Hematopoietic multipotent progenitor cell treated with erythropoietin and hydrocortisone succinate and interleukin-3 and kit ligand, for 8 days (in vitro differentiated cells): ENCODE results near the gene TMEM144.

Experiments used
- DNase-seq: peaks from one replicate; pipeline ENCODE4 v3.0.0-alpha.2; 2015

Gene TMEM144

GRCh38 chr4:158209825-158210807 is at the start of gene TMEM144:
TMEM144 (plus strand) TSS chr4:158210486; CDS start chr4:158212668, 2,182 bp downstream.
- peak; percentile 89 for DNase-seq

GRCh38 chr4:158161551-158162354 is 48.5 kb upstream of the TMEM144 start:
- DNase-seq: peak; percentile 22

DNA sequence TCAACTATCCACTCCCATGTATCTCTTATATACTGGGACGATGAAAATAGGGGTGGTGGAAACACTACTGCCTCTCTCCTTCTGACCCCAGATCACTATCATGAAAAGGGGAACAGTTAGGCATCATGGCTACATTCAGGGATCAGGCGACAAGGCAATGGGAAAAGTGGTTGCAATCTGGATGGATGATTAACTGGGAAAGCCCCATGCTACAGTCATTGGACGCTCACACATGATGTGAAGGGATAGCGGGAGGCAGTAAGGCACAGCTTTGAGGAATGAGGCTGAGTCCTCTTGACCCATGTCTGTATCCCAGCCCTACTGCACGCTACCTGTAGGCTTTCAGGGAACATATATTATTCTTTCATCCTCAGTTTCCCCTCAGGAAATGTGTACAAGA is 47.7 kb upstream of the TMEM144 start:
- DNase-seq: no peak

- DNase-seq: no peak
These were observed 46.1 kb upstream of the TMEM144 start for GRCh38 chr4:158163941-158164767.

DNA sequence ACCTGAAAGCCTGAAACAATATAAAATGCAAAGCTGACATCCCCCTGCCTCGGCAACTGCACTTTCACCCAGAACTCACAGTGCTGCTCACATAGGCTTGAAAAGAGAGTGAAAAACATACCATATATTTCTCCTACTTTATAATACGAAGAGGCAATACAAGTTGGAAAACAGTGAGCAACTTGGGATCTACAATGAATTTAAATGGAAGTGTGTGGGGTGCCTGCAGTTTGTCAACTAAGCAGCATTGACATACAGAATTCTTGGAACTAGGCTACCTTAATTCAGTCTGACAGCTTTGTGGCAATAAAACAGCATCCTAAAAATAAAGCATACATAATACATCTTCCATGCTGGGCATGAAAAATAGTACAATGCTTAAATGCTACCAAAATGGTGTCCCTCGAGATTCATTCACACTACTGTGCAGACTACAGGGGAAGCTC is 45.5 kb upstream of the TMEM144 start:
- no peak for DNase-seq

DNA sequence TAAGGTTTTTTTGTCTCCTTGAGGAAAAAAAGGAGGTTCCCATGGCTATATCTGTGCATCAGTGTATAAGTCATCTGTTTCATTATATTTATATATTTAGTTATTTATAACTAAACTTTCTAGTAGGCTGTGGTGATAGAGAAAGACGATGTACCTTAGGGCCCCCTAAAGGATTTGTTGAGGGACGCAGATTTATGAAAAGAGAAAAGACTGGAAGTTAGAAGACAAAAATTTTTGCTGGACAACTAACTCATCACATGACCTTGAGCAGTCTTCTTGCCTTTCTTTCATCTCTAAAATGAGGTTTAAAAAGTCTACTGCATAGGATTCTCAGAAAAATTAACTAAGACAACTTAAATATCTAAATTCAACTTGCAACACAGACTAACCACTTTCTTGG is 43.6 kb upstream of the TMEM144 start:
- DNase-seq: no peak

GRCh38 chr4:158168606-158169005 is 41.7 kb upstream of the TMEM144 start:
- no peak for DNase-seq

DNA sequence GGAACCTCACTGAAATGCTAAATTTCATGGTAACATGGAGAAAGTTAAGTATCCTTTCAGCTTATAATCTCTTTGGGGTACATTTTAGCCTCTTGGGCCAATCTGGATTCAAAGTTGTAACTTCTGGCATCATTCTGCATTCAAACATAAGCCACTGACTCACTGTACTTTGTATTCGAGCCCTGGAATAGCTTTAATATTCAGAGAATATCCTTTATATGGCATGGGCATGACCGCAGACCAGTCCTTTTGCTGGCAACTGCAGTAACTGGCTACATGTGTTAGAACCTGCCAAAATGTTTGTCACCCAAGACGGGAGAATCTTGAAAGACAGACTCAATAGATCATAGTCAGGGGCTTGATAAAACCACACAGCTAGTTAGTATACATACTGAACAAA is 40.8 kb upstream of the TMEM144 start:
- no peak for DNase-seq

GRCh38 chr4:158169931-158170690 is 40.2 kb upstream of the TMEM144 start:
- peak; percentile 65 for DNase-seq

GRCh38 chr4:158170691-158171561 is 39.4 kb upstream of the TMEM144 start:
- peak; percentile 81 for DNase-seq

DNA sequence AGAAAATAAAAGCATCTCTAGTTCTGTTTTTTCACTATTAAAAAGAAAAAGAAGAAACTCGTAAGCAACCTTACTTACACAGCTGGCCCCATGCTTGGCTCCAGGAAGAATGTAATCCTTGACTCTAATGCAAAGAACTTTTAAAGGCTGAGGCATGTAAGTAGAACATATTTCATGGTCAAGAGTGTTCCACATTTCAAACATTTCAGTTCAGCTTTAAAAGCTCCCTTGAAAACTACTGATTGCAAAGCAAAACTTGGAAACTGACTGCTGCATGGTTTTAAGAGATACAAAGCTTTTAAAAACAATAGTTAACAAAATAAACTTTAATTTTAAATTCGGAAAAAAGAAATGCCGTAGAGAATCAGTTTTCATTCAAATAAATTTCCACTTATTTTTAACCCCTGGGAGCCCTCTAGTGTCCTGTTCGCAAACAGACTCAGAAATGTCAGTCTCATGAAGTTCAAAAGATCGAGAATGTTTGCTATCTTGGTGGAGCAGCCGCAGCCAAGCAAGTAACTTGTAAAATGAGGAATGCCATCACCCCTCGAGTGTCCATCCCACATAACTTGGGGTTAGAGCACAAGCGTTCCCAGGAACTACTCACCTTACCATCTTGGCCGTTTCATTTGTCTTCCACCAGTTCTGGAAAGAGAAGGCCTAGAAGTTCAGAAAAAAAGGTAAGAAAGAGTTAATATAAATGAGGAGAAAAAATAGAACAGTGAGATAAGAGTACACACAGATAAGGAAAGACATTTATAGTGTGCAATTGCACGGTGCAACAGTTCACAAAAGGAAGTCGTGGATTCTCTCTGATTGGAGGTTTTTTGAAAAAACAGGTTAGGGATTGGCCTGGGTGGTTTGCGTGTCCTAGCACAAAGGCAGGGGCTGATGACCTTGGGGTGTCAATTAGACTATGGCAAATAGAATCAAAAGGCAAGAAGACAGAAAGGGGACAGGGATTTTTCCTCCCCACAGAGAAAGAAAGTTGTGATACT is 37.7 kb upstream of the TMEM144 start, which contains the start of gene GASK1B:
GASK1B (minus strand) TSS at position 765 of the 998 bp plus-strand sequence. CDS start 1,650 bp downstream, outside the sequence.
- DNase-seq: peak; percentile 87

DNA sequence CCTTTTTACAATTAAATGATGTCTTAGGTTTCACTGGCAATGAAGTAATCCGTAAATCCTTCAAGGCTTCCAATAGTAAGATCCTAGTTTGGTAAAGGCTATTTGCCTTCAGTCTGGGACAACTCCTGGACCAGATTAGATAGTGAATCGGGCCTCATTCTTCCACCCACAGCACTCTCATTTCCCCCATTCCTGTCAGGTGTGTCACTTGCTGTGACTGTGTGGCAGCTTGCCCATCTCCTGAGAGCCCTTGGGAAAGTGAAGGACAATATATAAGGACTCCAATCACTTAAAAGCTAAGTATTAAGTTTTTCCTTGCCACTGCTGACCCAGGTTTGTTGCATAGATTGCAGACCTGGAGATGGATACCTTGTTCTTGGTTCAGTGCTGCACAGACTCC is 34.2 kb upstream of the TMEM144 start:
- no peak for DNase-seq

- no peak for DNase-seq
These were observed 33.5 kb upstream of the TMEM144 start for GRCh38 chr4:158176776-158177175.

DNA sequence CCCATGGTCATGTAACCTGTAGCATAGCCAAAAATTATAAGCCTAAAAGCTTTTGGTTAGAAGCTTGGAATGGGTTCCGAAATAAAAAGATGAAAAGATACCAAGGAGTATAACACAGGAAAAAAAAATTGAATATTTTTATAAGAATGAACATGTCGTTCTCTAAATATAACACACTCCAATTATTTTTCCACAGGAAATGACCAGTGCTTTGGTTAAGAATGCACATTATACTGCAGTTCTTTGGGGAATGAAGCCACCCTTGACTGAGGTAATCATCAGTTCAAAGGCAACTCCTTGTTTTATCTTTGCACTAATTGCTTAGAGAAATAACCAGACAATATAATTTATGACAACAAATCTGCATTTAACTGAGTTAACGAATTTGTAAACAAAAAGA is 30.8 kb upstream of the TMEM144 start:
- DNase-seq: no peak

DNA sequence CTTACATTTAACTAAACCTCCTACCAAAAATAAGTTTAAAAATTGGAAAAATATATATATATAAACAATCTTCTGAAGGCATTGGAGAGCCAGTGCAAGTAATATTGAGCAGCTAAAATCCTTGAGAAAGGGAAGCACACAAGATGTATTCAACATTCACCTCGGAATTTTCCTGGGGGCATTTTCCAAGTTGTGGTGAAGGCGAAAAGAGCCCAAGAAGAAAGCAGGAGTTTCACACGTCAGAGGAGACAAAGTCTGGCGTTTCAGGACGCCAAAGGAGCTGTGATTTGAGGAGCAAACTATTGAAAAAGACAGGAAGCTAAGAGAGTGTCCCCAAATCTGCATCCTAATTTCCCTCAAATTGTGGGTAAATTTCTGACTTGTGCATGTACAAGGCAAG is 28.4 kb upstream of the TMEM144 start:
- no peak for DNase-seq

DNA sequence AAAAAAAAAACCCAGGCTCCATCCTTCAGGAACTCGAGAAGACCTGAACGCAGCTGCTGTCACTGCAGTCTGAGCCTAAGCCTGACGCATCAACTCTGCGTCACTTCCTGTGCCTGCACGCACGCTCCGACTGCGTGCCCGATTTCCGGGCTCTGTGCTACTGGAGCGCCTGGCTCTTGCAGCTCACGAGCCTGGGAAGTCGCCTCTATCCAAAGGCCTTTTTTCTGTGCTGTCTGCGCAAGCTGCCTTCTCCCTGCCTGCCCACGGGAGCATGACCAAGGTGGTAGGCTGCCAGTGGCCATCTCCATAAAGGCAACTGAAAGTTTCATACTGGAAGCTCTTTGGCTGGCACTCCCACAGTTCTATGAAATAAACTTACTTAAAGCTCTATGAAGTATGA is 27.6 kb upstream of the TMEM144 start:
- DNase-seq: no peak

- no peak for DNase-seq
These were observed 23.5 kb upstream of the TMEM144 start for GRCh38 chr4:158186815-158187214.

DNA sequence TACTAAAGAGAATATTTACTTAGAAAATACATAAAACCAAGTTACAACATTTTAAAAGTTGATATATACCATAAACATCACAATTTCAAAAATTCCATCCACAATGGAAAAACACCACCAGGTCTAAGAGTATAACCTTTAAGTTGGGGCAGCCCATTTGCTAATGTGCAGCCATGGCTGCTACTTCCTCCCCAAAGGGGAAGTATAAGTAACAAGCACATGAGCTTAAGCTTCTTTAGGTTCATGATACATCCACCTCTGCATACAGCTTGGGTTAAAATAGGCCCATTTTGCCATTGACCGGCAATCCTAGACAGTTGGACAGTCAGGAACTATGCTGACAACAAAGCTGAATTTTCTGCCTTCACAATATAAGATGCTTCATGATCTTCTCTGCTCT is 20.9 kb upstream of the TMEM144 start:
- DNase-seq: no peak

GRCh38 chr4:158190718-158191117 is 19.6 kb upstream of the TMEM144 start:
- no peak for DNase-seq
